Neural cell (in vitro differentiated cells): ENCODE measurements around the gene BSX. TPM values are rescaled to one million over a fixed set of nuclear protein-coding genes. Genes with fewer than 3 reads are reported as not detected.

ENCODE experiments used
- H2AFZ ChIP-seq: fragments of 200-600, 300-800 bp; sonication (generic), shearing (Covaris generic); 2 replicates; pipeline ENCODE4 v1.6.0; 2014; ENCODE audit warnings: low read depth, mild to moderate bottlenecking, antibody characterized with exemption, low read length, moderate library complexity
- H3F3A ChIP-seq: fragments of 200-600 bp; shearing (Covaris generic); 2 replicates; pipeline ENCODE4 v1.6.1; 2016; ENCODE audit warnings: mild to moderate bottlenecking, moderate library complexity, mixed read lengths, antibody characterized with exemption, low read length; ENCODE audit not compliant: insufficient read depth, poor library complexity, severe bottlenecking
- H3K27ac ChIP-seq: fragments of 200-600, 300-800 bp; sonication (generic), shearing (Covaris generic); 2 replicates; pipeline ENCODE4 v1.5.1; 2014; ENCODE audit warnings: mild to moderate bottlenecking, low read length, moderate library complexity
- H3K27me3 ChIP-seq: fragments of 300-800, 200-600 bp; sonication (generic), shearing (Covaris generic); 2 replicates; pipeline ENCODE4 v1.6.0; 2014; ENCODE audit warnings: mild to moderate bottlenecking, low read depth, low read length, moderate library complexity; ENCODE audit not compliant: insufficient read depth
- H3K36me3 ChIP-seq: fragments of 300-800, 200-600 bp; sonication (generic), shearing (Covaris generic); 2 replicates; pipeline ENCODE4 v1.5.1; 2014; ENCODE audit warnings: mild to moderate bottlenecking, antibody characterized with exemption, low read length, moderate library complexity; ENCODE audit not compliant: insufficient read depth
- H3K4me2 ChIP-seq: fragments of 300-800, 200-600 bp; sonication (generic), shearing (Covaris generic); 2 replicates; pipeline ENCODE4 v1.6.0; 2014; ENCODE audit warnings: mild to moderate bottlenecking, low read length
- H3K4me3 ChIP-seq: fragments of 300-800, 200-600 bp; sonication (generic), shearing (Covaris generic); 2 replicates; pipeline ENCODE4 v1.5.1; 2014; ENCODE audit warnings: mild to moderate bottlenecking, low read length, moderate library complexity
- H3K79me2 ChIP-seq: fragments of 200-600 bp; shearing (Covaris generic); replicated peaks from 2 replicates; pipeline ENCODE4 v1.6.0; 2014; ENCODE audit warnings: mild to moderate bottlenecking, low read length, moderate library complexity; ENCODE audit not compliant: insufficient read depth
- H3K9ac ChIP-seq: fragments of 300-800, 200-600 bp; sonication (generic), shearing (Covaris generic); 2 replicates; pipeline ENCODE4 v1.6.1; 2016; ENCODE audit warnings: mild to moderate bottlenecking, low read length, mixed read lengths
- H3K9me2 ChIP-seq: fragments of 200-600 bp; shearing (Covaris generic); 2 replicates; pipeline ENCODE4 v1.6.1; 2016; ENCODE audit warnings: mild to moderate bottlenecking, low read length, mixed read lengths; ENCODE audit not compliant: insufficient read depth
- H3K9me3 ChIP-seq: fragments of 200-600, 300-800 bp; sonication (generic), shearing (Covaris generic); 2 replicates; pipeline ENCODE4 v1.6.1; 2016; ENCODE audit warnings: mild to moderate bottlenecking, mixed run types, low read length, moderate library complexity, mixed read lengths
- H4K20me1 ChIP-seq: fragments of 200-600 bp; shearing (Covaris generic); 2 replicates; pipeline ENCODE4 v1.6.1; 2016; ENCODE audit warnings: mild to moderate bottlenecking, mixed run types; ENCODE audit not compliant: insufficient read depth
- EP300 ChIP-seq: fragments of 450-650 bp; conservative IDR thresholded peaks from 2 replicates; pipeline ENCODE4 v1.6.1; 2014; ENCODE audit warnings: antibody characterized with exemption, mild to moderate bottlenecking, moderate library complexity; ENCODE audit not compliant: poor library complexity, severe bottlenecking
- EZH2 ChIP-seq: fragments of 200-600, 300-800 bp; shearing (Covaris generic), sonication (generic); IDR thresholded peaks from 2 replicates; pipeline ENCODE4 v1.6.1; 2014; ENCODE audit warnings: antibody characterized with exemption, low read length, borderline replicate concordance, mild to moderate bottlenecking; ENCODE audit not compliant: insufficient read depth, poor library complexity, severe bottlenecking
- MXI1 ChIP-seq: fragments of 450-650 bp; conservative IDR thresholded peaks from 2 replicates; pipeline ENCODE4 v1.6.1; 2014; ENCODE audit warnings: antibody characterized with exemption, mild to moderate bottlenecking; ENCODE audit not compliant: poor library complexity, severe bottlenecking
- POLR2AphosphoS5 ChIP-seq: IDR thresholded peaks from 2 replicates; pipeline ENCODE4 v1.6.1; 2012
- RAD21 ChIP-seq: fragments of 450-650 bp; conservative IDR thresholded peaks from 2 replicates; pipeline ENCODE4 v1.6.1; 2014; ENCODE audit warnings: antibody characterized with exemption, mild to moderate bottlenecking, moderate library complexity
- SMC3 ChIP-seq: fragments of 450-650 bp; conservative IDR thresholded peaks from 2 replicates; pipeline ENCODE4 v1.6.1; 2014; ENCODE audit warnings: antibody characterized with exemption, mild to moderate bottlenecking, moderate library complexity; ENCODE audit not compliant: poor library complexity
- TAF1 ChIP-seq: IDR thresholded peaks from 2 replicates; pipeline ENCODE4 v1.6.1; 2012; ENCODE audit warnings: low read depth
- polyA plus RNA-seq: library from polyadenylated mRNA; depleted of rRNA; stranded (reverse); fragments of >200 nt; gene quantifications from 2 replicates; pipeline ENCODE4 v1.2.3, GENCODE V29; 2014
- TF ChIP-seq, protein P1 (sequence below): IDR thresholded peaks from 2 replicates; pipeline ENCODE4 v1.6.1; 2012; ENCODE audit warnings: borderline replicate concordance
- TF ChIP-seq, protein P2 (sequence below): fragments of 450-650 bp; IDR thresholded peaks from 2 replicates; pipeline ENCODE4 v1.5.1; 2014; ENCODE audit warnings: antibody characterized with exemption, mild to moderate bottlenecking, moderate library complexity; ENCODE audit not compliant: poor library complexity, severe bottlenecking

The BSX gene
- polyA plus RNA-seq, 1 donor from 2014 or later: not detected

DNA sequence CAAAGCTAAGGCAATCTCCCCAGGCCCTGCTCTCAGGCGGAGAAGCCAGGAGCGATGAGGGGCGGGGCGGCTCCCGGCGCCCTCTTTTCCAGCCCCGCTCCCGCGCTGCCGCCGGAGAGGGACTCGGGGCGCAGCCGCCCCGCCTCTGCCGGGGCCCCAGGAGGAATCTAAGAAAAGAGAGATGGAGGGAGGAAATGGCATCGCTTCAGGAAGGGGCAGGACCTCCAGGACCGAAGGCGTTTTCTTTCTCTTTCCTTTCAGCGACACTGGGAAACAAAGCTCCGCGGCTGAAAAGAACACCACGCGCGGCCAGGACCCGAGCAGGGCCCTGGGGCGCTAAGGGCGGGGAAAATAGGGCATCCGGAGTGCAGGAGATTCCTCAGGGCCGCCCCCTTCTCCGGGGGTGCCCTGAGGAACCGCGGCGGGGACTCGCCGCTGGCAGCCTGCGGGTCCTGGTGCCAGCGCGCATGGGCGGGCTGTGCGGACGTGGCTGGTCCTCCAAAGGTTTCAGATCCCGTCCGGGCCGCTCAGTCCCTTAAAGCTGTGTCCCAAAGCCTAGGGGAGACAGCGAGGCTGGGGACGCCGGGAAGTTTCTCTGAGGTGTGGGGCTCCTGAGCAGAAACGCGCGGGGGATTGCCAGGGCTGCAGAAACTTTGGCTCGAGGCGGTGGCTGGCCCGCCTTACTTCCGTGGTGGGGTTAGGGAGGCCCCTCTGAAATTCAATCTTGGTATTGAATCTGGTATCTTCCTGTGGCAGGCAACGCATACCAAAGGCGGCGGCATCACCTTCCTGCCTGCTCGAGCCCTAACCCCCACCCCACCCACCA lies 2.8 kb upstream of the BSX start:
- Histone ChIP-seq H3K36me3 (no peaks in the 10 kb centered on the region), H3K9me2 (no peaks in the 10 kb centered on the region), H3K27me3 (peaks cover 98% of the 10 kb centered on the region), H3K27ac (no peak overlapping the region), H3K9me3 (no peaks in the 10 kb centered on the region), H4K20me1 (no peaks in the 10 kb centered on the region), H2AFZ (peak overlapping the region; percentile 46), H3F3A (no peaks in the 10 kb centered on the region), H3K79me2 (no peaks in the 10 kb centered on the region), H3K4me3 (peak overlapping the region; percentile 67), H3K4me2 (peak overlapping the region; percentile 38), H3K9ac (peak overlapping the region; percentile 38)
- TF ChIP-seq SMC3: no peak
- TF ChIP-seq, protein P1, sequence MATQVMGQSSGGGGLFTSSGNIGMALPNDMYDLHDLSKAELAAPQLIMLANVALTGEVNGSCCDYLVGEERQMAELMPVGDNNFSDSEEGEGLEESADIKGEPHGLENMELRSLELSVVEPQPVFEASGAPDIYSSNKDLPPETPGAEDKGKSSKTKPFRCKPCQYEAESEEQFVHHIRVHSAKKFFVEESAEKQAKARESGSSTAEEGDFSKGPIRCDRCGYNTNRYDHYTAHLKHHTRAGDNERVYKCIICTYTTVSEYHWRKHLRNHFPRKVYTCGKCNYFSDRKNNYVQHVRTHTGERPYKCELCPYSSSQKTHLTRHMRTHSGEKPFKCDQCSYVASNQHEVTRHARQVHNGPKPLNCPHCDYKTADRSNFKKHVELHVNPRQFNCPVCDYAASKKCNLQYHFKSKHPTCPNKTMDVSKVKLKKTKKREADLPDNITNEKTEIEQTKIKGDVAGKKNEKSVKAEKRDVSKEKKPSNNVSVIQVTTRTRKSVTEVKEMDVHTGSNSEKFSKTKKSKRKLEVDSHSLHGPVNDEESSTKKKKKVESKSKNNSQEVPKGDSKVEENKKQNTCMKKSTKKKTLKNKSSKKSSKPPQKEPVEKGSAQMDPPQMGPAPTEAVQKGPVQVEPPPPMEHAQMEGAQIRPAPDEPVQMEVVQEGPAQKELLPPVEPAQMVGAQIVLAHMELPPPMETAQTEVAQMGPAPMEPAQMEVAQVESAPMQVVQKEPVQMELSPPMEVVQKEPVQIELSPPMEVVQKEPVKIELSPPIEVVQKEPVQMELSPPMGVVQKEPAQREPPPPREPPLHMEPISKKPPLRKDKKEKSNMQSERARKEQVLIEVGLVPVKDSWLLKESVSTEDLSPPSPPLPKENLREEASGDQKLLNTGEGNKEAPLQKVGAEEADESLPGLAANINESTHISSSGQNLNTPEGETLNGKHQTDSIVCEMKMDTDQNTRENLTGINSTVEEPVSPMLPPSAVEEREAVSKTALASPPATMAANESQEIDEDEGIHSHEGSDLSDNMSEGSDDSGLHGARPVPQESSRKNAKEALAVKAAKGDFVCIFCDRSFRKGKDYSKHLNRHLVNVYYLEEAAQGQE: no peak
- TF ChIP-seq EP300: no peak
- TF ChIP-seq MXI1: no peak
- TF ChIP-seq EZH2: peak; percentile 93
- no peak for TF ChIP-seq RAD21
- TF ChIP-seq, protein P2, sequence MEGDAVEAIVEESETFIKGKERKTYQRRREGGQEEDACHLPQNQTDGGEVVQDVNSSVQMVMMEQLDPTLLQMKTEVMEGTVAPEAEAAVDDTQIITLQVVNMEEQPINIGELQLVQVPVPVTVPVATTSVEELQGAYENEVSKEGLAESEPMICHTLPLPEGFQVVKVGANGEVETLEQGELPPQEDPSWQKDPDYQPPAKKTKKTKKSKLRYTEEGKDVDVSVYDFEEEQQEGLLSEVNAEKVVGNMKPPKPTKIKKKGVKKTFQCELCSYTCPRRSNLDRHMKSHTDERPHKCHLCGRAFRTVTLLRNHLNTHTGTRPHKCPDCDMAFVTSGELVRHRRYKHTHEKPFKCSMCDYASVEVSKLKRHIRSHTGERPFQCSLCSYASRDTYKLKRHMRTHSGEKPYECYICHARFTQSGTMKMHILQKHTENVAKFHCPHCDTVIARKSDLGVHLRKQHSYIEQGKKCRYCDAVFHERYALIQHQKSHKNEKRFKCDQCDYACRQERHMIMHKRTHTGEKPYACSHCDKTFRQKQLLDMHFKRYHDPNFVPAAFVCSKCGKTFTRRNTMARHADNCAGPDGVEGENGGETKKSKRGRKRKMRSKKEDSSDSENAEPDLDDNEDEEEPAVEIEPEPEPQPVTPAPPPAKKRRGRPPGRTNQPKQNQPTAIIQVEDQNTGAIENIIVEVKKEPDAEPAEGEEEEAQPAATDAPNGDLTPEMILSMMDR: no peak
- TF ChIP-seq TAF1: no peak
- peak; percentile 20 for TF ChIP-seq POLR2AphosphoS5

DNA sequence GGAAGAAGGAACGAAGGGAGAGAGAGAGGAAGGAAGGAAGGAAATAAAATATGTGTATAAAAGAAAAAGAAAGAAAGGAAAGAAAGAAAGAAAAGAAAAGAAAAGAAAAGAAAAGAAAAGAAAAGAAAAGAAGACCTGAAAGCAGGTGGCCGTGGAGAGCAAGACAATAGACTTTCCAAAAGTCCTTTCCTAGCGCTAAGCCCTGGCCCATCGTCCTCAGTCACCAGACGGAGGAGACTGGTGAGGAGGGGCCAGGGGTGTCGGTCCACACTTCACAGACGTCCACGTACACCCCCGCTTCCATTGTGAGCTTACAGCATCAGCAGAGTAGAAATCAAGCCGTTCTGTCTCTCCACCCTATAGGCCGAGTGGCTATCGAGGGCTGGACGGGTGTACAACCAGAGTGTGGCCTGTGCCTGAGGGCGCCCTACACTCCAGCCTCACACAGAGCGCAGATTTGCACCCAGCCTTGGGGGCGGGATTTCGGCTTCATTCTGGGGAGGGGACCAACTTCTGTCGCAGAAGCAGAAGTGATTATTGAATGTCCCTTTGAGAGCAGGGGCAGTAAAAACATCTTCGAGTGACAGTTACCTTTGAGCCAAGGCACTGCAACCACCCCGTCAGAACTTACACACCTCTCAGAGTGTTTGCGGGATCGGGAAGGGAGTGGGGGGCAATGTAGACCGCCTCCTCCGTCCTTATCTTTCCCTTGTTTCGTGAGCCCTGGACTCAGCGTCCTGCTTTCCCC lies 2.0 kb upstream of the BSX start:
- Histone ChIP-seq H3K4me2 (no peak overlapping the region), H3F3A (no peaks in the 10 kb centered on the region), H3K9me2 (no peaks in the 10 kb centered on the region), H4K20me1 (no peaks in the 10 kb centered on the region), H3K9me3 (no peaks in the 10 kb centered on the region), H3K27me3 (peaks cover 100% of the 10 kb centered on the region), H3K4me3 (peak overlapping the region; percentile 67), H3K79me2 (no peaks in the 10 kb centered on the region), H2AFZ (no peak overlapping the region), H3K27ac (no peak overlapping the region), H3K36me3 (no peaks in the 10 kb centered on the region), H3K9ac (no peak overlapping the region)
- TF ChIP-seq RAD21: no peak
- no peak for TF ChIP-seq POLR2AphosphoS5
- TF ChIP-seq EZH2: no peak
- TF ChIP-seq, protein P2: no peak
- no peak for TF ChIP-seq EP300
- TF ChIP-seq, protein P1: no peak
- no peak for TF ChIP-seq SMC3
- no peak for TF ChIP-seq MXI1
- no peak for TF ChIP-seq TAF1
